RPMI8226 (cell line): ENCODE results near the gene PHKA2.
A peak's percentile ranks its signal among the peaks of the same experiment; 100 is the strongest.

ENCODE experiments used
- DNase-seq: peaks from one replicate; pipeline ENCODE4 v3.0.0-alpha.2; 2015

PHKA2 gene

DNA sequence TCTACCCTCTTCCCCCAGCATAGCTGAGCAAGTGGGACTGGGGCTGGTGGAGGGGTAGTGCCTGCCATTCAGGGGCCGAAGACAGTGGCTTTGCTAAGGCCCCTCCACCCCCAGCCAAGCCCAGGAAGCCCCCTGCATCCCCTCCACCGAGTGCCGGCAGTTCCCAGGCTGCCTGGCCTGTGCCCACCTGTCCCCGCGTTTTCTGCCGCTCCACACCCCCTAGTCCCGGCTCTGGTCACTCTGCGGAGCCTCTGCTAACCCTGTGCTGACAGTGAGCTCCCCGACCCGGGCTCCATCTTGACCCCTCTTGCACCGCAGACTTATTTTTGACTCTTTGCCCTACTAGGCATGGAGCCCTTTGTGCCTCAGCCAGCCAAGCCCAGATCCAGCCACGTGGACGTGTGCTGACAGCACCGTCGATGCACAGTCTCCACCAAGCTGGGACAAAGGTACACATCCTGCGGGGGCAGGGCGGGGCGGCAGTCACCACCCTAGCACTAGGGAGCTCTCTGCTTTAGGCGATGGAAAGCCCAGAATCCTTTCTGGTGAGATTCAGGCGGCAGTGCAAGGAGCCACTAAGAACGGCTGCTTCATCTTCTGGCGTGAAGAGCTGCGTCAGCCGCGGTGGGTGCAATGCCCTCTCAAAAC is 96.6 kb downstream of the PHKA2 start:
- no peak for DNase-seq

DNA sequence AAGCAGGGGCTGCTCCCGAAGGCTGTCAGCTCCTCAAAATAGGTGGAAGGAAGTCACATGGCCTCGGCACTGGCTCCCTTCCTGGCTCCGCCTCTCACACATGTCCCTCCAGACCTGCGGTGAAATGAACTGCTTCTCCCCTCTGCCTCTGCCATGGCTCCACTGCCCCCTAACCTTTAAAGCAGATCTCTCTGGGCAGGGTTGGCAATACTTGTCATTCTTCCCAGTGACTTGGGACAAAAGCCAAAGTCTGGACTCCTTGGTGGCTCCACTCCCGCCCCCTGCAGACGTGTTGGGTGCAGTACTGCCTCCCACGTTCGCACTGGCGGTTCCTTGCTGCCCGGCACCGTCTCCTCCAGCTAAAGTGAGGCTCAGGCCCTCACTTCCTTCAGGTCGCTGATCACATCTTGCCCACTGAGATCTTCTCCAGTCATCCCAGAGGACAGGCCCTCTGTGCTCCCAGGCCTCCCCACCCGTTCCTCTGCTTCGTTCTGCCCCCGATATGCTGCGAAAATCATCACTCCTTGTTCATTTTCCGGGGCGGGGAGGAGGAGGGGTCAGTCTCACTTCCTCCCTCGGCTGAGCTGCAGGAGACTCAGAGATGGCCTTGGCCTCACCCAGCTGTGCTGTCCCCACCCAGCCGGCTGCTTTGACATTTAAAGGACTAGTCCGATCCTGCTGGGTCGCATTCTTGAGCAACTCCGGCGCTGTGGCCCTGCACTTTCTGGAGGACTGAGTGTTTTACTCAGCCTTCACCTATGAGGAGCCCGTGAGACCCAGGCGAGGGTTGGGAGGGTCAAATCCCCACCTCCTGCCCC is 97.4 kb downstream of the PHKA2 start:
- peak; percentile 91 for DNase-seq

GRCh38 chrX:18886005-18886343 is 97.9 kb downstream of the PHKA2 start:
- DNase-seq = peak; percentile 58

DNA sequence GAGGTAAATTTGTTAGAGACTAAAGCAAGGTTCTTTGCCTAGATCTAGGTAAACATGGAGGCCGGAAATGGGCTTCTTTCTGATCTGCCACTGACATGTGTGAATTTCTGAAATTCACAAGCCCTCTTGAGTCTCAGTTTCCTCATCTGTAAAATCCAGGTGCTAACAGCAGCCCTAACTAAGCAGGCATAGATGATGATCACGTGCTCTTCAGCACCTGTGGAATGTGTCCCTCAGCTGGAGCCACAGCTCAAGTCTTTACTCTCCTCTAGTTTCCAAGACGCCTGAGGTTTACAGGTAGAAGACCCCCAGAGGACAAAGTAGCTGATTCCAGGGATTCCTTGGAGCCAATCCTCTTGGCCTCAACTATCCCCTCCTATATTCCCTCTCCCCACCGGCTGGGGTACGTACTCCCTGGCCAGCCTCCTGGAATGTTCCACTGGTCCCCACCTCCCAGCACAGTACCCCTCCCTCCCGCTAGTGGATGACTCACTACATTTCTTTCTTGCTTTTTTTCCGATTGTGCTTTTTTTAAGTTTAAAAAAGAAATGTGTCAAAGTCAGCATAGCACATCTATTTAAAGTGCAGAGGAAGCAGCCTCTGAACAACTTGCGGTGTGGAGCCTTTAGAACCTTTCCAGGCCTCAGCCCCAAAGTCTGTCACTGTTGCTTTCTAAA is 98.4 kb downstream of the PHKA2 start:
- DNase-seq = peak; percentile 51

- no peak for DNase-seq
These were observed 99.0 kb downstream of the PHKA2 start for GRCh38 chrX:18884916-18885315.

GRCh38 chrX:18883961-18884765 is 99.8 kb downstream of the PHKA2 start:
- no peak for DNase-seq

- no peak for DNase-seq
These were observed 100.5 kb downstream of the PHKA2 start for GRCh38 chrX:18883234-18883960.

DNA sequence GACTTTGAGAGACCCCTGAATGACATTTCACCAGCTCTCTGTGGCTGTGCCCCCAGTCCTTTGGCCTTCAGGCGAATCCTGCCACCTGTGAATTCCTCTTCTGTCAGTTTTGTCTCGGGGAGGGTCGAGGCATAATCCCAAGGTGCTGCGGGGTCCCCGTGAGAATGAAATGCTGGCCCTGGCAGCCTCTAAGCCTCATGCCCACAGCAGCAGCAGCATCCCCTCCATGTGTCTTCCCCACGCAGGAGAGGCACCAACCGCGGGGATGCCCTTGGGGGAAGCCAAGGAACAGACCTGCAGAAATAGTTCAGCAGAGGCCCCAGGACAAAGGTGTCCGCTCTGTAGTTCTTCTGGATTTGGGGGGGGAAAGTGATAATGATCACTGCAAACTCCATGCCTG is 104.8 kb downstream of the PHKA2 start:
- DNase-seq = no peak

GRCh38 chrX:18877469-18877868 is 106.4 kb downstream of the PHKA2 start:
- DNase-seq = no peak

DNA sequence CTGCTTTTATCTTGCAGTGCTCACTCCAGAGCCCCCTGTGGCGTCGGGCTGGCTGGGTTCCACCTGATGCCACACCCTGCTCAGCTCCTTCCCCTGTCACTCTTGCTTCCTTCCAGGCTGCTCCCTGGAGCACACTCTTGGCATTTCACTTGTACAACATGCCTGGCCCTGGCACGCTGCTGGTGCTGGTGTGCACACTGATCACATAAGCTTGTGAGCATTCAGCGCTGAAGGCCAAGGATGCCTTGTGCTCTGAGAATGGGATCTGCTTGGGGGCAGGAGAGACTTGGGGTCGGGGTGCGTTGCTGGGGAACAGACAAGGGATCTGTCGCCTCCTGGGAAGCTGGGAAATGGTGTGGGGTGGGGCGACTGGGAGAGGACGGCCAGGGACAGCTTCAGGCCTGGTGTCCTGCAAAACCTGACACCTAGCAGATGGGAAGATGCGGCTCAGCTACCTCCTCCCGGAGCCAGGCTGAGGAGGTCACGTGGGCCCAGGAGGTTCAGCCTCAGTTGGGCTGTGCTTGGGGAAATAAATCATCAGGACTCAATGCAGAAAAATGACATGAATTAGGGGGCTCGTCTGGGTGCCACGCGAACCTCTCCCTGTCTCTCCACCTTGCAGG is 108.5 kb downstream of the PHKA2 start:
- no peak for DNase-seq

DNA sequence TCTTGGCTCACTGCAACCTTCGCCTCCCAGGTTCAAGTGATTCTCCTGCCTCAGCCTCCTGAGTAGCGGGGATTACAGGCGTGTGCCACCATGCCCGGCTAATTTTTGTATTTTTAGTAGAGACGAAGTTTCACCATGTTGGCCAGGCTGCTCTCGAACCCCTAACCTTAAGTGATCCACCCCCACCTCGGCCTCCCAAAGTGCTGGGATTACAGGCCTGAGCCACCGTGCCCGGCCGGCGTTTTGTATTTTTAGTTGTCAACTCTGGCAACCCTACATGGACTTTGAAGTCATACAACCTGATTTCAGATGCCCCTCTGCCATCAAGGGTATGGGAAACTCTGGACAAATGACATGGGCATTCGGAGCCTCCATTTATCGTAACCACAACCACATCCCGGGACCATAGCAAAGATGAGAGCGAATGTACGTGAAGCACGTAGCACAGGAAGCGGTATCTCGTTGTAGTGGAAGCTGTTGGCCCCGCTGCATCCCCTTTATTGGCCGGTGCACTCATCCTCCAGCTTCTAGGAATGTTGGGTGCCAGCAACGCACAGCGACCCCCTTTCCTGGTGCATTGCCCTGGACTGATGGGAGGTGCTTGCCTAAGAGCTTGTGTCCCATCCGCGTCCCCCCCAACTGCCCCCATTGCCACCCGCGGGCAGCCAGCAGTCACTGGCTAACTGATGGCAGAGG is 109.2 kb downstream of the PHKA2 start:
- no peak for DNase-seq

DNA sequence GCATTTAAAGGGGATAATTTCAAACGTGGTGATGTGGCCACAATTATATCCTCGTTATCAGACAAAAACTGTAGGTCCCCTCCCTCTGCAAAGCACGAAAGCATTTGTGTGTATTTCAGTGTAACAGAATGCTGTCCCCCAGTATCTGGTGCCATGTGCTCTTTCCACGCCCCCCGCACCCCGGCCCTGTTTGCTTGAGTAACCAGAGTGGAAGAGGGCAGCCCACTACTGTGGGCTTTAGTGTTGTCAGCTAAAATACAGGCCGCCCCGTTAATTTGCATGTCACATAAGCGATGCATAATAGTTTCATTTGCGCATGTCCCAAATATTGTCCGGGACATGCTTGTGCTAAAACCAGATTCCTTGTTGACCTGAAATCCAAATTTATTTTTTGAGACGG is 110.1 kb downstream of the PHKA2 start:
- DNase-seq = no peak

DNA sequence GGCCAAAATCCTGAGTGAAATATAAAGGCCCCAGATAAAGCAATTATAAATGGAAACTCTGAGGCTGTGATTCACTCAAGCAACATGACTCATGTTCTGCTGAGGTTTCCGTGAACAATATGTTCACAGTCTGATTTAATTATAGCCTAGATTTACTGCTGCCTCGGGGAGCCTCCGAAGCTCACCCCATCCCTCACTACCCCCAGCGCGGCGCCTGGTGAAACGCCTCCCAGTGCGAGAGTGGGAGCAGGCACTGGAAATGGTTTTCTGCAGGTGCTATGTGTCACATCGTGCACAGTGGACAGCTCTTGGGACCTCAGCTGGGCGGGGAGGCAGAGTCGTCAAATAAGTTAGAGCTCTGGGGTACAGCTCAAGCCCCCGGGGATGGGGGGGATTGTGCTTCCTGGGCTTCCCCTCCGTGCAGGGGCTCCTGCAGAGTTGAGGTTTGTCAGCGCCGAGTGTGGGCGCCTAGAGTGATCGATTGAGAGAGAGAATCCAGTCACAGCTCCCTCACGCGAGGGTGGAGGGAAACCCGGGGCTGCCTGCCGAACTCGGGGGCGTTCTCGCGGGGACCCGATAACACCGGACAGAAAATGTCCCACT is 110.6 kb downstream of the PHKA2 start:
- no peak for DNase-seq

DNA sequence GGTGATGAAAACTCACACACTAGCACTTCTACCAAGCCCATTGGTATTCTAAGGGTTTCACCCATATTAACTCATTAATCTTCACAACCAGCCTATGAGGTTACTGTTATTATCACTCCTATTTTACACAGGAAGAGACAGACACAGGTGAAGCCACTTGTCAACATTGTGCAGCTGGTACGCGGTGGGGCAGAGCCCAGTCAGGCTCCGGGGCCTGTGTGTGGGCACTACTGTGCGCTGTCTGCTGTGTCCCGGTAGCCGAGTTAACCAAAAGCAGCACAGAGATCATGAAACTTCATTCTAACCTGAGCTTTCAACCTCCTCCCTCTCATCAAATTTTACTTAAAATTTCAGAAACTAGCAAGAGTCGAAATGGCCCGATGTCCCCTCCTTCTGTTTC is 111.3 kb downstream of the PHKA2 start:
- no peak for DNase-seq

DNA sequence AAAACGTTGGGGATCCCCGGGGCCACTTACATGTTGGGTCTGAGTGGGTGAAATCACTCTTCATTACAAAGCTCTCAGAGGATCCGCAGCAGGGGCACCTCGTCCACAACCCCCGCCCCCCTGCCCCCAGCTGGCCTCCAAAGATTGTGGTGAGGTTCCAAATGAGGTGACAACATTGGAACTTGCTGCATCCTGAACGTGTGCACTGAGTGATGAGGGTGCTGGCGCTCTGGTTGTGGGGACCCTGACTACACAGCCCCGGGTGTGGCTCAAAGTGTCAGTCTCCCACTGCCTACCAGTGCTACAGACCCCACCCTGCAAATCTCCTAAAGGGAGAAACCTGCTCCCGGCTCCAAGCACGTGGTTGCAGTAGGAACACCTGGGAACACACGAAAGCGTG is 111.9 kb downstream of the PHKA2 start:
- DNase-seq = no peak

GRCh38 chrX:18871161-18871890 is 112.6 kb downstream of the PHKA2 start:
- no peak for DNase-seq

DNA sequence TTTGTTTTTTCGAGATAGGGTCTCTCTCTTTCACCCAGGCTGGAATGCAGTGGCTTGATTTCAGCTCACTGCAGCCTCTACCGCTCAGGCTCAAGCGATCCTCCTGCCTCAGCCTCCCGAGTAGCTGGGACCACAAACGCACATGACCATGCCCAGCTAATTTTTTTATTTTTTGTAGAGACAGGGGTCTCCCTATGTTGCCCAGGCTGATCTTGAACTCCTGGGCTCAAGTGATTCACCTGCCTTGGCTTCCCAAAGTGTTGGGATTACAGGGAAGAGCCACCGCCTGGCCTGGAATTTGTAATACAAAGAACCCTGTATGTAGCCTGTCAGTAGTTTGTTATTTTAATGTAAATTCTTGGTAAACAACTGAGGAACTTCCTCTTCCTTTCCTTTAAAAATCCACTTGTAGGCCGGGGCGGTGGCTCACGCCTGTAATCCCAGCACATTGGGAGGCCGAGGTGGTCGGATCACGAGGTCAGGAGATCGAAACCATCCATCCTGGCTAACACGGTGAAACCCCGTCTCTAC is 119.5 kb downstream of the PHKA2 start:
- DNase-seq = no peak

DNA sequence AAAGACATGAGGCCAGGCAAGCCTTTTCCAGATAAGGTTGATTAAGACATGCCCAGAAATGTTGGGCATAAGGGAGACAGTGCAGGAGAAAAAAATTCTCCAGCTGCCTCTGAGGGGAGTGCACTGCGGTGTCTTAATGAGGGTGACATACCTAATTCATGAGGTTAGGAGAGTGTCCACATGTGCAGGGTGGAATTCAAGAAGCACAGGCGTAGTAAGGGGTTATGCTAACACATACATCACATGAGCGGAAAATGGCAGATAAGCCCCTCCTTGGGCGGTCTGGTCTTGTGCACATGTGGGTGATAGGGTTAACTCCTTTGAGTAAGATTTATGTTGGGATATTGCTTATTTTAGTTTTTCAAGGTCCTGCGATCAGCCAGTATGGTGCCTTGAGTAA is 122.4 kb downstream of the PHKA2 start:
- DNase-seq = no peak

DNA sequence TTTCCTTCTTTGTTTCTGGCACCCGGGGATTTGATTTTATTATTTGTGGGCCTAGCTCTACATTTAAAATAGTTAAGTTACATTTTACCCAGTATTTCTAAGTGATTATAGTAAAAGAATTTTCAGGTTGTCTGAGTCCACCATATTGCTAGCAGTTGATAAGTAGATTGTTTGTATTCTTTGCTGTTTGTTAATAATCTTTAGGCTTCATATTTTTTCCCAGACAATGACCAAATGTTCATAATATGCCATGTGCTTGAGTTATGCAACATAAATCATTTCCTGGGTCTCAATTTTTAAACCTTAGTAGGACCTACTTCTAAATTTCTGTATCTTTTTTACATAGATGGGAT is 127.3 kb downstream of the PHKA2 start:
- no peak for DNase-seq
